IMR-90 (cell line): Measurements from ENCODE around the gene CDH13. TPM values are rescaled to one million over a fixed set of nuclear protein-coding genes. Genes with fewer than 3 reads are reported as not detected.

Experiments
- ATAC-seq: fragments of 200-7000 bp; cut with Tn5 transposase; 2 replicates; pipeline ENCODE4 v1.9.1; 2020; ENCODE audit warnings: low read depth, mild to moderate bottlenecking, moderate library complexity
- BruUV-seq: library from RNA; stranded (reverse); fragments of 400-500 nt; replicated peaks from 2 replicates; lab custom pipeline; 2021; lab: Mats Ljungman, UMichigan
- CTCF ChIA-PET: fragments of 300-600 bp; formaldehyde crosslinking; extraction: SDS; loops from one replicate; lab custom pipeline; 2021; ENCODE audit warnings: antibody characterized with exemption; lab: Yijun Ruan, JAX
- POLR2A ChIA-PET: fragments of 300-600 bp; sonication (Branson Sonifier 250); formaldehyde crosslinking; loops from one replicate; lab custom pipeline; 2022; ENCODE audit warnings: antibody characterized with exemption; ENCODE audit not compliant: unreplicated experiment; lab: Charles Lee
- DNase-seq: peaks from one replicate; pipeline ENCODE4 v3.0.0; 2013
- H2AFZ ChIP-seq: replicated peaks from 2 replicates; pipeline ENCODE3; 2013; ENCODE audit warnings: low read length, mild to moderate bottlenecking; ENCODE audit not compliant: poor library complexity
- H2AK5ac ChIP-seq: 2 replicates; pipeline ENCODE4 v1.6.1; 2013; ENCODE audit warnings: low read depth, low read length, inconsistent platforms
- H2AK9ac ChIP-seq: replicated peaks from 2 replicates; pipeline ENCODE3; 2013; ENCODE audit warnings: mild to moderate bottlenecking, low read depth, low read length, moderate library complexity; ENCODE audit not compliant: poor library complexity
- H2BK120ac ChIP-seq: 2 replicates; pipeline ENCODE4 v1.6.1; 2013; ENCODE audit warnings: low read depth, low read length, inconsistent platforms
- H2BK15ac ChIP-seq: 3 replicates; pipeline ENCODE4 v1.6.1; 2013; ENCODE audit warnings: low read depth, low read length, inconsistent platforms
- H2BK20ac ChIP-seq: 2 replicates; pipeline ENCODE4 v1.6.1; 2013; ENCODE audit warnings: low read depth, mild to moderate bottlenecking, inconsistent platforms, low read length, moderate library complexity
- H2BK5ac ChIP-seq: 2 replicates; pipeline ENCODE4 v1.6.1; 2013; ENCODE audit warnings: mild to moderate bottlenecking, low read depth, low read length, inconsistent platforms; ENCODE audit not compliant: poor library complexity, severe bottlenecking
- H3K14ac ChIP-seq: replicated peaks from 2 replicates; pipeline ENCODE4 v1.6.1; 2013; ENCODE audit warnings: low read depth, low read length, inconsistent platforms
- H3K18ac ChIP-seq: 2 replicates; pipeline ENCODE4 v1.6.1; 2013; ENCODE audit warnings: low read depth, low read length, control low read depth
- H3K23ac ChIP-seq: 2 replicates; pipeline ENCODE4 v1.6.1; 2013; ENCODE audit warnings: low read depth, low read length, inconsistent platforms
- H3K27ac ChIP-seq: 2 replicates; pipeline ENCODE4 v1.5.1; 2013; ENCODE audit warnings: mild to moderate bottlenecking, control low read depth, low read length; ENCODE audit not compliant: insufficient read depth
- H3K27me3 ChIP-seq: 2 replicates; pipeline ENCODE4 v1.6.1; 2013; ENCODE audit warnings: low read length; ENCODE audit not compliant: control insufficient read depth, insufficient read depth
- H3K36me3 ChIP-seq: 2 replicates; pipeline ENCODE4 v1.6.1; 2013; ENCODE audit warnings: low read length, mixed read lengths; ENCODE audit not compliant: control insufficient read depth, insufficient read depth
- H3K4ac ChIP-seq: 2 replicates; pipeline ENCODE4 v1.6.1; 2013; ENCODE audit warnings: low read depth, low read length, inconsistent platforms
- H3K4me1 ChIP-seq: 2 replicates; pipeline ENCODE4 v1.6.1; 2013; ENCODE audit warnings: low read length, mixed read lengths; ENCODE audit not compliant: control insufficient read depth, insufficient read depth
- H3K4me2 ChIP-seq: 2 replicates; pipeline ENCODE4 v1.6.1; 2013; ENCODE audit warnings: low read depth, mild to moderate bottlenecking, control low read depth, low read length, moderate library complexity
- H3K4me3 ChIP-seq: 2 replicates; pipeline ENCODE4 v1.5.1; 2013; ENCODE audit warnings: low read depth, mild to moderate bottlenecking, control low read depth, low read length, moderate library complexity; ENCODE audit not compliant: insufficient read depth
- H3K56ac ChIP-seq: 2 replicates; pipeline ENCODE4 v1.6.1; 2013; ENCODE audit warnings: low read length, inconsistent platforms; ENCODE audit not compliant: insufficient read depth; ENCODE audit errors: extremely low read depth
- H3K79me1 ChIP-seq, 2 experiments: 2 replicates each; pipeline ENCODE4 v1.6.1; 2013; ENCODE audit warnings: low read length in 2 of 2, inconsistent platforms in 1 of 2, low read depth in 1 of 2
- H3K9ac ChIP-seq: 2 replicates; pipeline ENCODE4 v1.6.1; 2013; ENCODE audit warnings: low read depth, low read length, control low read depth
- H3K9me1 ChIP-seq: 2 replicates; pipeline ENCODE4 v1.6.1; 2013; ENCODE audit warnings: low read length, inconsistent platforms; ENCODE audit not compliant: insufficient read depth
- H3K9me3 ChIP-seq: 2 replicates; pipeline ENCODE4 v1.6.1; 2013; ENCODE audit warnings: low read length; ENCODE audit not compliant: control insufficient read depth, insufficient read depth
- H4K20me1 ChIP-seq: 2 replicates; pipeline ENCODE4 v1.6.1; 2013; ENCODE audit warnings: low read length, inconsistent platforms; ENCODE audit not compliant: insufficient read depth
- H4K5ac ChIP-seq: 2 replicates; pipeline ENCODE4 v1.6.1; 2013; ENCODE audit warnings: mild to moderate bottlenecking, low read depth, low read length, control low read depth
- H4K8ac ChIP-seq, 2 experiments: 2 replicates each; pipeline ENCODE4 v1.6.1; 2013; ENCODE audit warnings: low read depth in 2 of 2, low read length in 2 of 2, control low read depth in 1 of 2, inconsistent platforms in 1 of 2
- H4K91ac ChIP-seq: 2 replicates; pipeline ENCODE4 v1.6.1; 2013; ENCODE audit warnings: low read depth, low read length, inconsistent platforms; ENCODE audit not compliant: insufficient read depth
- BHLHE40 ChIP-seq: fragments of 150-350 bp; IDR thresholded peaks from 2 replicates; pipeline ENCODE4 v1.6.1; 2016; ENCODE audit warnings: mild to moderate bottlenecking, low read depth, low read length
- CEBPB ChIP-seq: IDR thresholded peaks from 2 replicates; pipeline ENCODE4 v1.6.1; 2012; ENCODE audit warnings: low read depth, low read length, improper control_type of control experiment
- CHD1 ChIP-seq: IDR thresholded peaks from 2 replicates; pipeline ENCODE4 v1.6.1; 2012; ENCODE audit warnings: low read depth, low read length, improper control_type of control experiment
- CTCF ChIP-seq: conservative IDR thresholded peaks from 2 replicates; pipeline ENCODE4 v1.5.1; 2012; ENCODE audit warnings: mild to moderate bottlenecking, low read depth, low read length, improper control_type of control experiment
- ELK1 ChIP-seq: fragments of 150-350 bp; IDR thresholded peaks from 2 replicates; pipeline ENCODE4 v1.6.1; 2016; ENCODE audit warnings: low read depth, mild to moderate bottlenecking, low read length, moderate library complexity, borderline replicate concordance
- FOS ChIP-seq: fragments of 150-350 bp; IDR thresholded peaks from 2 replicates; pipeline ENCODE4 v1.6.1; 2016; ENCODE audit warnings: low read depth, low read length
- MAFK ChIP-seq: IDR thresholded peaks from 2 replicates; pipeline ENCODE4 v1.6.1; 2012; ENCODE audit warnings: low read depth, low read length, improper control_type of control experiment
- MAZ ChIP-seq: IDR thresholded peaks from 2 replicates; pipeline ENCODE4 v1.6.1; 2012; ENCODE audit warnings: low read depth, mild to moderate bottlenecking, low read length, improper control_type of control experiment, moderate library complexity, borderline replicate concordance
- MXI1 ChIP-seq: IDR thresholded peaks from 2 replicates; pipeline ENCODE4 v1.6.1; 2012; ENCODE audit warnings: low read depth, mild to moderate bottlenecking, low read length, moderate library complexity, borderline replicate concordance
- NFE2L2 ChIP-seq: fragments of 150-350 bp; IDR thresholded peaks from 2 replicates; pipeline ENCODE4 v1.6.1; 2016; ENCODE audit warnings: low read depth, mild to moderate bottlenecking, low read length
- POLR2A ChIP-seq: IDR thresholded peaks from 2 replicates; pipeline ENCODE4 v1.6.1; 2012; ENCODE audit warnings: mild to moderate bottlenecking, low read depth, low read length
- RAD21 ChIP-seq: IDR thresholded peaks from 2 replicates; pipeline ENCODE4 v1.6.1; 2012; ENCODE audit warnings: low read length, improper control_type of control experiment
- RCOR1 ChIP-seq: IDR thresholded peaks from 2 replicates; pipeline ENCODE4 v1.6.1; 2012; ENCODE audit warnings: mild to moderate bottlenecking, low read length, improper control_type of control experiment; ENCODE audit not compliant: insufficient replicate concordance
- RFX5 ChIP-seq: IDR thresholded peaks from 2 replicates; pipeline ENCODE4 v1.8.0; 2012; ENCODE audit warnings: low read depth, mild to moderate bottlenecking, low read length, moderate library complexity
- SMC3 ChIP-seq: fragments of 150-350 bp; IDR thresholded peaks from 2 replicates; pipeline ENCODE4 v1.6.1; 2016; ENCODE audit warnings: low read depth, mild to moderate bottlenecking, antibody characterized with exemption, low read length, moderate library complexity
- USF2 ChIP-seq: fragments of 150-350 bp; IDR thresholded peaks from 2 replicates; pipeline ENCODE4 v1.6.1; 2017; ENCODE audit warnings: mild to moderate bottlenecking, antibody characterized with exemption, low read length, low read depth
- WGBS, 2 experiments: methylation state at CpG; one replicate each; pipeline versions ENCODE4 v1.1.5 to v1.1.7; 2013; ENCODE audit warnings: missing lambda C conversion rate in 2 of 2; ENCODE audit not compliant: insufficient read length in 1 of 2; ENCODE audit errors: extremely low coverage in 2 of 2; 5-methylcytosine and 5-hydroxymethylcytosine counted together
- dilution Hi-C: fragments of 300-500 bp; cut with HindIII; formaldehyde crosslinking; loops from one replicate; pipeline ENCODE4 v1.14.3; 2018; ENCODE audit warnings: low sequenced_read_pairs; ENCODE audit not compliant: unreplicated experiment
- in situ Hi-C: fragments of 300-500 bp; cut with MboI; formaldehyde crosslinking; loops from 3 replicates; pipeline ENCODE4 v1.14.3; 2019; ENCODE audit warnings: low sequenced_read_pairs, inconsistent platforms, mixed read lengths
- intact Hi-C: fragments of 100-400 bp; cut with micrococcal nuclease; formaldehyde crosslinking; loops from 2 replicates; pipeline ENCODE4 v1.10.0; 2022
- polyA plus RNA-seq, 3 experiments: library from polyadenylated mRNA; depleted of rRNA; stranded (reverse); fragments of >200 nt; gene quantifications; 2 replicates each; pipeline ENCODE4 v1.2.3, GENCODE V29; 2012; ENCODE audit warnings: low replicate concordance in 1 of 3
- total RNA-seq: library from RNA; depleted of rRNA; stranded (reverse); fragments of >200 nt; gene quantifications from 2 replicates; pipeline ENCODE4 v1.2.3, GENCODE V29; 2012

CDH13 gene
- total and polyA plus RNA-seq, 2 of the 4 experiments (the other 2 are of a cell fraction): 61.6 to 74.7 TPM

GRCh38 chr16:82744958-82745357 is 118.2 kb downstream of the CDH13 start:
- Histone ChIP-seq H3K9me1 (no peaks in the 10 kb centered on the region), H3K56ac (no peak overlapping the region), H3K9me3 (no peaks in the 10 kb centered on the region), H2BK15ac (no peak overlapping the region), H2AK5ac (no peak overlapping the region), H4K8ac (no peak overlapping the region), H3K4me1 (no peaks in the 10 kb centered on the region), H2BK120ac (no peak overlapping the region), H2AFZ (no peak overlapping the region), H3K27me3 (no peaks in the 10 kb centered on the region), H3K79me1 (peaks cover 0 to 33% of the 10 kb centered on the region in 2 experiments; a peak in 3 of 4 replicates), H3K18ac (no peak overlapping the region), H3K4ac (no peak overlapping the region), H2BK5ac (no peak overlapping the region), H3K23ac (no peak overlapping the region), H3K4me3 (no peak overlapping the region), H3K36me3 (no peaks in the 10 kb centered on the region), H3K4me2 (no peak overlapping the region), H4K91ac (no peak overlapping the region), H2AK9ac (no peak overlapping the region), H4K5ac (no peak overlapping the region), H4K20me1 (no peaks in the 10 kb centered on the region), H3K9ac (no peak overlapping the region), H3K14ac (no peak overlapping the region), H2BK20ac (no peak overlapping the region), H3K27ac (no peak overlapping the region)
- no peak for DNase-seq
- ChIA-PET POLR2A (no interaction called here), CTCF (interaction anchor here (1.5 kb wide), 1 partner anchor 11 kb away, joined by 3 read pairs; no protein-coding TSS in a partner anchor)
- TF ChIP-seq NFE2L2 (no peak), RFX5 (no peak), MXI1 (no peak), POLR2A (no peak), SMC3 (no peak), CTCF (no peak), FOS (no peak), RAD21 (no peak), MAZ (no peak), USF2 (no peak), RCOR1 (no peak), BHLHE40 (no peak), ELK1 (no peak), CHD1 (no peak), MAFK (no peak), CEBPB (no peak)
- BruUV-seq: no TSS peak
- dilution Hi-C loops: no loop called here
- whole genome bisulfite sequencing, 2 experiments: no CpG with 5 or more reads among the region's 7 CpGs
- ATAC-seq: no peak
- in situ Hi-C loops: no loop called here
- intact Hi-C loops: loop anchor here (5.0 kb wide), 1 partner anchor 472 kb away; no protein-coding TSS in a partner anchor
